HG03457 (cell line): ENCODE results near the gene SLC7A10.
"Not testable (repeated sequence)": the region's sequence is repeated elsewhere in the genome, so short reads cannot be mapped to it uniquely, and the experiment has no call there.

Experiments used
- ATAC-seq: cut with Tn5 transposase; IDR thresholded peaks from one replicate; pipeline ENCODE4 v1.9.1; 2021; ENCODE audit warnings: moderate number of reproducible peaks; ENCODE audit not compliant: unreplicated experiment

SLC7A10 gene

GRCh38 chr19:33219261-33219815 is 6.3 kb downstream of the SLC7A10 start:
- ATAC-seq, result no peak

- ATAC-seq, result no peak
Measured at GRCh38 chr19:33217881-33218280, 7.8 kb downstream of the SLC7A10 start.

DNA sequence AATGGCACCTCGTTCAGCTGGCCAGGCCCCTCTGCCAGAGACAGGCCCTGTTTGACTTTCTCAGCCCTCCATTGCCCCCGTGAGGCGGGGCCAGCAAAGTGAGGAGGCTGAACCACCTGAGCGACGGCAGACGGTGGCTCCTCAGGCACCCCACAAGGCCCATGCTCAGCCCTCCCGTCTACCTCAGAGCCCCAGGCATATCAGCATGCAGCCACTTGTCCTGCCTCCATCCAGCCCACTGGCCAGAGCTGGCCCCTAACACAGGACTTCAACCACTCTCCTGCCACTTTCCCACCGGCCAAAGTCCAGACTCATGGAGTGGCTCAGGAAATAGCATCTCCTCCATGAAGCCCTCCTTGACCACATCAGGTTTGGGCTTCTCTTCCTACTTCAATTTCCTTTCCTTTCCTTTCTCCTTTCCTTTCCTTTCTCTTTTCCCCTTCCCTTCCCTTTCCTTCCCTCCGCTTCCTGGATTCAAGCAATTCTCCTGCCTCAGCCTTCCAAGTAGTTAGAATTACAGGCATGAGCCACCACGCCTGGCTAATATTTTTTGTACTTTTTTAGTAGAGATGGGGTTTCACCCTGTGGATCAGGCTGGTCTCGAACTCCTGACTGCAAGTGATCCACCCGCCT is 9.3 kb downstream of the SLC7A10 start:
- ATAC-seq, result no peak

- no peak for ATAC-seq
Measured at GRCh38 chr19:33215438-33216197, 10.0 kb downstream of the SLC7A10 start.

DNA sequence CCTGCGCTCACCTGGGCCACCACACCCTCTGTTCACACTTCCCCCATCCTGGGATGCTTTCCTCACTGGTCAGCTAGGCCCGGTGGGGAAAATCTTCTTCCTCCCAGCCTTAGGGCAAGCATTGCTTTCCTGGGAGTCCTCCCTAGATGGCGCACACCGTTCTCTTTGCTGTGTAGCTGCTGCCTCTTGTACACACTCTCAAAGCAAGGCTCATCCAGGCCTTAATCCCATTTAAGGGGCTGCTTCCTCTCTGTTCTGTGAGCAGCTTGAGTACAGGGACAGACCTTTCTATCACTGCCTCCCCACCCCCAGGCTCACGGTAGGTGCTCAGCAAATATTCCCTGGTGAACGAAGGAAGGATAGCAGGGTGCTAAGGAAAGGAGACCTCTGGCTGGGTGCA is 11.1 kb downstream of the SLC7A10 start:
- ATAC-seq, result no peak

GRCh38 chr19:33212436-33213172 is 13.0 kb downstream of the SLC7A10 start:
- no peak for ATAC-seq

GRCh38 chr19:33211794-33212435 is 13.7 kb downstream of the SLC7A10 start:
- no peak for ATAC-seq

- ATAC-seq, result no peak
Measured at GRCh38 chr19:33210266-33210940, 15.2 kb downstream of the SLC7A10 start.

- not testable (repeated sequence) for ATAC-seq
Measured at GRCh38 chr19:33209850-33210230, 15.8 kb downstream of the SLC7A10 start.

GRCh38 chr19:33208904-33209849 is 16.5 kb downstream of the SLC7A10 start:
- ATAC-seq, result no peak

DNA sequence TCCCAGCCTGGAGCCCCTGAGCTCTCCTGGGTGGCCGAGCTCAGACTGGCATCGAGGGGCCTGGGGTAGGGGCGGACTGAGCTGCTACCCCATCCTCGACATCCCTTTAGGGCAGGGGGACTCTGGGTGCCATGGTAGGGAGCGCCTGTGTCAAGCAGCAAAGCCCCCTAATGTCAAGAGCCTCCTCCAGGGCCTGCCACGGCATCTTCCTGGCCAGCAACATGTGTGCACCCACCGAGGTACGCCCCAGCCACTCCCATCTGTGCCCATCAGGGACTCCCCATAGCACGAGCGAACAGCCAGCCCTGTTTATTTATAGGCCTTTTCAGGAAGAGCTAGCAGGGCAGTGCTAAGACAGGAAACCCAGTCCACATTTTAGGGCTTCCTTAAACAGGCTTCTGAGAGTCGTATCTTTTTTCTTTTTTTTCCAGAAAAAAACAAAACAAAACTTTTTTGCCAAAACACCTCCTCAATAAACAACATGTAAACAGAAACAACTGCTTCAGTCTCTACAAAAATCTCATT is 17.2 kb downstream of the SLC7A10 start:
- ATAC-seq, result no peak

DNA sequence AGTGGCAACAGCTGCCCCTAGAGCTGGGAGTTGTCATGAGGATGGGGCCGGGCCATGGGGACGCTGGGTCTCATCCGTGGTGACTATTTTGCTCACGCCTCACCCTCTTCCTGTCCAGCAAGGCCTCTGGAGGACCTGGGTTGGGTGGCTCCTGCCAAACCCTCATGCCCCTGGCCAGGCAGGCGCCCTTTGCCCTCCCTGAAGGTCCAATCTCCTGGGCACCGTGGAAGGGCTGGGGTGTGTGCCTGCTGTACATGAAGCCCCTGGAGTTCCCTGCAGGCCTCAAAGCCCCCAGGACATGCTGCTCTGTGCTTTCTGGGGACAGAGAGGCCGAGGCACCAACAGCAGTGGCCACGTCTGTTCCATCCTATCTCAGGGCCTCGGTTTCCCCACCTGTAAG is 17.7 kb downstream of the SLC7A10 start:
- ATAC-seq, result no peak

GRCh38 chr19:33207040-33207620 is 18.5 kb downstream of the SLC7A10 start:
- no peak for ATAC-seq

GRCh38 chr19:33206261-33207039 is 19.2 kb downstream of the SLC7A10 start:
- ATAC-seq, result no peak

DNA sequence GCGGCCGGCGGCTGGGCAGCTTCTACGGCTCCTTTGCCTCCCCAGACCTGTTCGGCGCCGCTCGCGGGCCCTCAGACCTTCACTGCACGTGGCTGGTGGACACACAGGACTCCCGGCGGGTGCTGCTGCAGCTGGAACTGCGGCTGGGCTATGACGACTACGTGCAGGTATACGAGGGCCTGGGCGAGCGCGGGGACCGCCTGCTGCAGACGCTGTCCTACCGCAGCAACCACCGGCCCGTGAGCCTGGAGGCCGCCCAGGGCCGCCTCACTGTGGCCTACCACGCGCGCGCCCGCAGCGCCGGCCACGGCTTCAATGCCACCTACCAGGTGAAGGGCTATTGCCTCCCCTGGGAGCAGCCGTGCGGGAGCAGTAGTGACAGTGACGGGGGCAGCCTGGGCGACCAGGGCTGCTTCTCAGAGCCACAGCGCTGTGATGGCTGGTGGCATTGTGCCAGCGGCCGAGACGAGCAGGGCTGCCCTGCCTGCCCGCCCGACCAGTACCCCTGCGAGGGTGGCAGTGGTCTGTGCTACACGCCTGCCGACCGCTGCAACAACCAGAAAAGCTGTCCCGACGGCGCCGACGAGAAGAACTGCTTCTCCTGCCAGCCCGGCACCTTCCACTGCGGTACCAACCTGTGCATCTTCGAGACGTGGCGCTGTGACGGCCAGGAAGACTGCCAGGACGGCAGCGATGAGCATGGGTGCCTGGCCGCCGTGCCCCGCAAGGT is 20.0 kb downstream of the SLC7A10 start:
- ATAC-seq, result no peak

- no peak for ATAC-seq
Measured at GRCh38 chr19:33205110-33205509, 20.5 kb downstream of the SLC7A10 start.
